ENCODE data around the gene RAPGEF5. TPM values are rescaled to one million over a fixed set of nuclear protein-coding genes. Genes with fewer than 3 reads are reported as not detected.

The RAPGEF5 gene
- total and polyA plus RNA-seq, 8 donors: 1.5 to 190 (median 12.7) TPM

DNA sequence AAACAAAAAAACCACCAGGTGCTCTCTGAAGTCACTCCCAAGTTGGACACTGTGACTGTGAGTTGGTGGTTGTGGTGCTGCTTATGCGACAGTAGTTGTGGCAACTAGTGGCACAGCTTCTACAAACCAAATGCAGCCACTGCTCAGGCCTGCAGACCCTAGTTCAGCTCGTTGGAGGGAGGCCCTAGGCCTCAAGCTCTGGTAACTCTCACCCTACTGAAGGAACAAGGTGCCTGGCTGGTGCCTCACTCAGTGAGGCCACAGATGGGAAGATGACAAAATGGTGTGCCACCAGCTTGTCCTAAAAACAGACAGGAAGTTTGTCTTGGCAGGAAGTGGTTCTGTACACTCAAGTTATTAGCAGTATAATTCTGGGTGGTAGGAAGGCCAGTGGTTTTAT is 45.3 kb upstream of the RAPGEF5 start:
- Histone ChIP-seq H3K4me3 (no peak overlapping the region), H3K36me3 (no peaks in the 10 kb centered on the region), H3K9me3 (no peaks in the 10 kb centered on the region), H3K27me3 (no peaks in the 10 kb centered on the region), H3K4me1 (no peaks in the 10 kb centered on the region), H3K27ac (no peak overlapping the region)
- DNase-seq: no peak
- 66 to 81% (median 73%) methylated on average over 2 of the region's 2 CpGs for WGBS, 5 donors
- intact Hi-C loops (cut with DNase I; ENCODE audit: low total_unique reads): no loop called here
- no peak for TF ChIP-seq EP300 (IDR thresholded peaks at IDR 0.05)
- TF ChIP-seq POLR2AphosphoS5 (IDR thresholded peaks at IDR 0.05): no peak
- TF ChIP-seq, protein P1, sequence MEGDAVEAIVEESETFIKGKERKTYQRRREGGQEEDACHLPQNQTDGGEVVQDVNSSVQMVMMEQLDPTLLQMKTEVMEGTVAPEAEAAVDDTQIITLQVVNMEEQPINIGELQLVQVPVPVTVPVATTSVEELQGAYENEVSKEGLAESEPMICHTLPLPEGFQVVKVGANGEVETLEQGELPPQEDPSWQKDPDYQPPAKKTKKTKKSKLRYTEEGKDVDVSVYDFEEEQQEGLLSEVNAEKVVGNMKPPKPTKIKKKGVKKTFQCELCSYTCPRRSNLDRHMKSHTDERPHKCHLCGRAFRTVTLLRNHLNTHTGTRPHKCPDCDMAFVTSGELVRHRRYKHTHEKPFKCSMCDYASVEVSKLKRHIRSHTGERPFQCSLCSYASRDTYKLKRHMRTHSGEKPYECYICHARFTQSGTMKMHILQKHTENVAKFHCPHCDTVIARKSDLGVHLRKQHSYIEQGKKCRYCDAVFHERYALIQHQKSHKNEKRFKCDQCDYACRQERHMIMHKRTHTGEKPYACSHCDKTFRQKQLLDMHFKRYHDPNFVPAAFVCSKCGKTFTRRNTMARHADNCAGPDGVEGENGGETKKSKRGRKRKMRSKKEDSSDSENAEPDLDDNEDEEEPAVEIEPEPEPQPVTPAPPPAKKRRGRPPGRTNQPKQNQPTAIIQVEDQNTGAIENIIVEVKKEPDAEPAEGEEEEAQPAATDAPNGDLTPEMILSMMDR (IDR thresholded peaks at IDR 0.05): no peak
- no peak for TF ChIP-seq POLR2A (IDR thresholded peaks at IDR 0.05)

DNA sequence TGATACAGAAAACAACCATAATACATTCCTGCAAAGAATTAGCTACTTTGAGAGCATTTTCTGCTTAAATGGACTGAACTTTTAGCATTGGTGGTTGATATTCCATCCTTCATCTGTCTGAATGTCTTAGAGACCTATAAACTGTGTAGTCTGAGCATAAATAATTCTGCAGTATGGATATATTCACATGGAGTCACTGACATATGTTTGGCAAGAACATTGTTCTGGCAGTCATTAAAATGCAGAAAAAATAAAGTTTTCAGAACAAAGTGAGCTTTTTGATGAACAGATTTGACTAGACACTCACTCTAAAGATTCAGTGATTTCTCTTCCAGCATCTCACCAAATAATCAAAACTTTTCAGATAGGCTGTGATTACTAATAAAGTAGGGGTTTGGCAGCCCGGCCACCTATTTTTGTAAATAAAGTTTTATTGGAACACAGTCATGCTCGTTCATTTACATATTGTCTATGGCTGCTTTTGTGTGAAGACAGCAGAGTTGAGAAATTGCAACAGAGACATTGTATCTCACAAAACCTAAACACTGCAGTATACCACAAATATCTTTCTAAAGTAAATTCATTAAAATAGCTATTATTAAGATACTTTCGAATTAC is 44.1 kb upstream of the RAPGEF5 start:
- intact Hi-C loops (cut with DNase I; ENCODE audit: low total_unique reads): no loop called here
- H3K27ac ChIP-seq: no peak overlapping the region
- DNase-seq: no peak
- WGBS, 5 donors: 75 to 93% (median 77%) methylated on average over 3 of the region's 3 CpGs
- H3K4me1 ChIP-seq: no peaks in the 10 kb centered on the region
- no peaks in the 10 kb centered on the region for H3K36me3 ChIP-seq
- no peak overlapping the region for H3K4me3 ChIP-seq
- H3K27me3 ChIP-seq: no peaks in the 10 kb centered on the region
- no peak for TF ChIP-seq EP300 (IDR thresholded peaks at IDR 0.05)
- H3K9me3 ChIP-seq: no peaks in the 10 kb centered on the region

DNA sequence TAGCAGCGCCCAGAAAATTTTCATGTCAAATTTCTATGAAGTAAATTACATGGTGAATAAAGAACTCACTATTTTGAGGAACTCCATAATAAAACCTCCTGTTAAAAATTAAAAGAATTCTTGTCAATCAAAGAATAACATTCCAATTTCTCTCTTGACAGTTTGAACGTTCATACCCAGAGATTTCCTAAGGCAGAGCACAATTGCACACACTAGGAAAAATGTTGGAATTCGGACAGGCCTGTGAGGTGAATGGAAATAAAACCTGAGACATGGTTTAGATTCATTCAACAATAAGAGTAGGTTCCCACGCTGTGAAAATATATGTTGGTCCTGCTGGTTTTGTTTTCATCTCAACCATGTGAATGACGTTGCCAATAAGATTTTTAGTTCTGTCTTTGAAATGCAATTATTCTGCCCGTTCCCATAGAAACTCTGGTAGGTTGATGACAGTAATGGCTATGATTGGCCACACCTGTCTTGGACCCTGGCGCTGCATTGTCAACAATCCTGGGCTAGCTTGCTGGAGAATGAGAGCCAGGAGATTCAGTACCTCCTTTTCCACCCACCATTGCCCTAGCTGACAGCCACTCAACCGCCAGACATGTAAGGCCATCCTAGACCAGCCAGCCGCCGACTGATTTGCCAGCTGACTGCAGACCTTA is 43.3 kb upstream of the RAPGEF5 start:
- no peaks in the 10 kb centered on the region for H3K9me3 ChIP-seq

DNA sequence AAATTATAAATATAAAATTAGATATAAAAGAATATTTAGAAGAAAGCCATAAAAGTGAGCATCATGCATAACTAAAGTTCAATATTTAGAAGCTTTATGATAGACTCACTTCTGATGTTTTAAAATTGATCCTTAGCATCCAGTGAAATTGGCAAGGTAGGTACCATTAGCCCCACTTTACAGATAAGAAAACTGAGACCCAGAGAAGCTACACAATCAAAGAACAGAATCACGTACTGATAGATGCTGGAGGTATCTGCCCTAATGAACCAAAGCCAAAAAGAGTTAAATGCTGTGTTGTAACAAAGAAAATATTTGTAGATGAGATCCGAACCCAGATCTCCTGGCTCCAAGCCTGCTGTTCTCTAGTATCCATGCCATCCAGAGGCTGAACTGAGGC is 42.6 kb upstream of the RAPGEF5 start:
- intact Hi-C loops (cut with DNase I; ENCODE audit: low total_unique reads): no loop called here
- DNase-seq: no peak
- 58 to 78% (median 67%) methylated on average over 2 of the region's 2 CpGs for WGBS, 5 donors

More for the DNA sequence above, 43.3 kb upstream of the RAPGEF5 start:
- H3K4me3 ChIP-seq: no peak overlapping the region
- no peak for DNase-seq
- intact Hi-C loops (cut with DNase I; ENCODE audit: low total_unique reads): no loop called here
- H3K27ac ChIP-seq: no peak overlapping the region
- TF ChIP-seq, protein P1 (IDR thresholded peaks at IDR 0.05): no peak
- TF ChIP-seq POLR2A (IDR thresholded peaks at IDR 0.05) (no peak), POLR2AphosphoS5 (IDR thresholded peaks at IDR 0.05) (no peak), EP300 (IDR thresholded peaks at IDR 0.05) (no peak)
- no peaks in the 10 kb centered on the region for H3K4me1 ChIP-seq
- 70 to 76% (median 76%) methylated on average over 10 of the region's 10 CpGs for WGBS, 5 donors
- H3K36me3 ChIP-seq: no peaks in the 10 kb centered on the region
- no peaks in the 10 kb centered on the region for H3K27me3 ChIP-seq

More for the DNA sequence above, 42.6 kb upstream of the RAPGEF5 start:
- TF ChIP-seq POLR2A (IDR thresholded peaks at IDR 0.05) (no peak), EP300 (IDR thresholded peaks at IDR 0.05) (no peak), POLR2AphosphoS5 (IDR thresholded peaks at IDR 0.05) (no peak)
- TF ChIP-seq, protein P1 (IDR thresholded peaks at IDR 0.05): no peak
- no peak overlapping the region for H3K27ac ChIP-seq
- H3K4me3 ChIP-seq: no peak overlapping the region
- H3K27me3 ChIP-seq: no peaks in the 10 kb centered on the region
- H3K9me3 ChIP-seq: no peaks in the 10 kb centered on the region
- H3K36me3 ChIP-seq: no peaks in the 10 kb centered on the region
- H3K4me1 ChIP-seq: no peaks in the 10 kb centered on the region

Data from stomach (tissue), 9 donors.